K562 (cell line): Measurements from ENCODE around the gene C1QTNF8. TPM values are rescaled to one million over a fixed set of nuclear protein-coding genes. Genes with fewer than 3 reads are reported as not detected.

Experiments used
- ATAC-seq: fragments of 200-7000 bp; cut with Tn5 transposase; 3 replicates; pipeline ENCODE4 v1.9.1; 2020; ENCODE audit warnings: moderate library complexity
- BruUV-seq: library from RNA; stranded (reverse); fragments of 400-500 nt; replicated peaks from 2 replicates; lab custom pipeline; 2021; lab: Mats Ljungman, UMichigan
- CTCF ChIA-PET: fragments of 300-600 bp; formaldehyde crosslinking; extraction: SDS; loops from one replicate; lab custom pipeline; 2021; ENCODE audit warnings: low intra/inter-chr PET ratio; lab: Yijun Ruan, JAX
- POLR2A ChIA-PET: fragments of 300-600, 350-650 bp; sonication (Branson Sonifier 250); formaldehyde crosslinking; extraction: SDS; loops from one replicate; lab custom pipeline; 2021; ENCODE audit warnings: antibody characterized with exemption, inconsistent platforms; lab: Yijun Ruan, JAX
- DNase-seq, 4 experiments: peaks; one replicate each; pipeline versions ENCODE4 v3.0.0 to v3.0.0-alpha.2; 2011 to 2018; ENCODE audit warnings: low spot score in 3 of 4, mixed read lengths in 3 of 4; ENCODE audit errors: extremely low read depth in 1 of 4
- FAIRE-seq: peaks from 2 replicates; lab custom pipeline; 2011; peaks lifted over from hg19 to GRCh38; lab: Jason Lieb, UNC
- H2AFZ ChIP-seq: 2 replicates; pipeline ENCODE4 v1.6.0; 2011; ENCODE audit warnings: low read depth, low read length, control low read depth, inconsistent platforms
- H3K27ac ChIP-seq: fragments of 200-600 bp; 3 replicates; pipeline ENCODE4 v1.8.0; 2011; ENCODE audit warnings: low read depth, mild to moderate bottlenecking, control low read depth, inconsistent platforms, low read length, moderate library complexity, mixed read lengths; ENCODE audit errors: extremely low read depth
- H3K27me3 ChIP-seq, 2 experiments: fragments of 300-600 bp in 1 of 2; 2 replicates in 1 of 2; 3 replicates in 1 of 2; pipeline versions ENCODE4 v1.6.0 to v1.8.0; 2011; ENCODE audit warnings: inconsistent platforms in 2 of 2, low read length in 2 of 2, mild to moderate bottlenecking in 1 of 2, mixed read lengths in 1 of 2, moderate library complexity in 1 of 2; ENCODE audit not compliant: control insufficient read depth in 2 of 2, insufficient read depth in 2 of 2
- H3K36me3 ChIP-seq: fragments of 300-600 bp; 3 replicates; pipeline ENCODE4 v1.8.0; 2011; ENCODE audit warnings: mild to moderate bottlenecking, low read length, inconsistent platforms; ENCODE audit not compliant: control insufficient read depth, insufficient read depth
- H3K4me1 ChIP-seq, 2 experiments: fragments of 200-600 bp in 1 of 2; replicated peaks in 1 of 2; 2 replicates in 1 of 2; 3 replicates in 1 of 2; pipeline versions ENCODE4 v1.5.1 to v1.8.0; 2011; ENCODE audit warnings: inconsistent platforms in 2 of 2, low read length in 2 of 2, mild to moderate bottlenecking in 1 of 2, mixed read lengths in 1 of 2, moderate library complexity in 1 of 2; ENCODE audit not compliant: control insufficient read depth in 2 of 2, insufficient read depth in 2 of 2
- H3K4me2 ChIP-seq: 2 replicates; pipeline ENCODE4 v1.6.1; 2011; ENCODE audit warnings: low read length, control low read depth, inconsistent platforms, mixed read lengths; ENCODE audit not compliant: insufficient read depth
- H3K4me3 ChIP-seq: fragments of 200-600 bp; sonication (generic), shearing (Covaris generic); 2 replicates; pipeline ENCODE4 v1.5.1; 2016; ENCODE audit warnings: control low read depth, inconsistent platforms
- H3K79me2 ChIP-seq: fragments of 200-600 bp; 3 replicates; pipeline ENCODE4 v1.8.0; 2011; ENCODE audit warnings: low read length, inconsistent platforms; ENCODE audit not compliant: control insufficient read depth, insufficient read depth
- H3K9ac ChIP-seq, 2 experiments: 2 replicates each; pipeline versions ENCODE4 v1.6.0 to v1.6.1; 2011; ENCODE audit warnings: low read depth in 2 of 2, low read length in 2 of 2, control low read depth in 1 of 2, inconsistent platforms in 1 of 2, mild to moderate bottlenecking in 1 of 2, mixed read lengths in 1 of 2; ENCODE audit not compliant: insufficient read depth in 1 of 2
- H3K9me1 ChIP-seq: one replicate; pipeline ENCODE4 v1.6.0; 2011; ENCODE audit warnings: inconsistent platforms, mild to moderate bottlenecking, low read length, moderate library complexity; ENCODE audit not compliant: control insufficient read depth, insufficient read depth
- H3K9me3 ChIP-seq: replicated peaks from 2 replicates; pipeline ENCODE4 v1.5.1; 2011; ENCODE audit warnings: low read depth, low read length, inconsistent platforms; ENCODE audit not compliant: control insufficient read depth, insufficient read depth
- H4K20me1 ChIP-seq: replicated peaks from 2 replicates; pipeline ENCODE4 v1.6.1; 2011; ENCODE audit warnings: low read length, inconsistent platforms, mixed read lengths; ENCODE audit not compliant: control insufficient read depth, insufficient read depth
- ARNT ChIP-seq, 2 experiments: fragments of 450-650 bp; IDR thresholded peaks; 2 replicates each; pipeline ENCODE4 v1.6.1; 2016; ENCODE audit warnings: mild to moderate bottlenecking in 1 of 2
- CSDE1 ChIP-seq, 2 experiments: fragments of 450-650 bp; IDR thresholded peaks; 2 replicates each; pipeline ENCODE4 v1.6.1; 2016; ENCODE audit warnings: mild to moderate bottlenecking in 1 of 2
- ETV5 ChIP-seq: sonication (generic); formaldehyde crosslinking; IDR thresholded peaks from 2 replicates; pipeline ENCODE4 v1.4.0; 2020; ENCODE audit warnings: low read depth, mild to moderate bottlenecking, missing genetic modification reagents
- FOXA3 ChIP-seq, 2 experiments: fragments of 450-650 bp in 1 of 2; sonication (generic) in 1 of 2; formaldehyde crosslinking; IDR thresholded peaks in 1 of 2; conservative IDR thresholded peaks in 1 of 2; 2 replicates each; pipeline versions ENCODE4 v1.4.0 to v1.8.0; 2020 to 2022; ENCODE audit warnings: mild to moderate bottlenecking in 2 of 2, missing genetic modification reagents in 1 of 2
- HLTF ChIP-seq: fragments of 450-650 bp; IDR thresholded peaks from 2 replicates; pipeline ENCODE4 v1.6.1; 2016
- IRF2 ChIP-seq: sonication (generic); formaldehyde crosslinking; IDR thresholded peaks from 2 replicates; pipeline ENCODE4 v1.8.1; 2022; ENCODE audit warnings: mild to moderate bottlenecking, missing genetic modification reagents
- WGBS: fragments of 100-300 bp; shearing (Covaris generic); methylation state at CpG from one replicate; pipeline ENCODE4 v1.1.6; 2016; ENCODE audit warnings: low coverage, mixed read lengths; ENCODE audit not compliant: insufficient coverage; ENCODE audit errors: missing lambda C conversion rate; 5-methylcytosine and 5-hydroxymethylcytosine counted together
- in situ Hi-C: fragments of 300-500 bp; cut with MboI; formaldehyde crosslinking; loops from 4 replicates; pipeline ENCODE4 v1.15.0; 2018; ENCODE audit warnings: inconsistent platforms, mixed read lengths
- intact Hi-C: fragments of 100-400 bp; cut with micrococcal nuclease; formaldehyde crosslinking; loops from 2 replicates; pipeline ENCODE4 v1.14.2; 2022
- polyA plus RNA-seq, 8 experiments: library from polyadenylated mRNA; depleted of rRNA in 4 of 8; stranded (reverse) in 5 of 8; unstranded in 3 of 8; fragments of >200 nt; fragmentation: Nextera tagmentation in 2 of 8; fragmentation: Illumina TruSeq in 1 of 8; extraction: Ambion mirVana in 2 of 8; extraction: Trizol in 1 of 8; gene quantifications; 2 replicates each; pipeline versions ENCODE4 v1.2.1 to v1.2.3, GENCODE V29; 2011 to 2014; ENCODE audit warnings: inconsistent platforms in 1 of 8, missing spikeins in 1 of 8
- total RNA-seq, 7 experiments: library from RNA; depleted of rRNA in 6 of 7; stranded (reverse); fragments of >200 nt in 6 of 7; fragmentation: Illumina TruSeq in 2 of 7; extraction: Trizol in 2 of 7; gene quantifications; 2 replicates each; pipeline versions ENCODE4 v1.2.1 to v1.2.3, GENCODE V29; 2011 to 2021; ENCODE audit warnings: low replicate concordance in 1 of 7
- TF ChIP-seq, protein P1 (sequence below): fragments of 450-650 bp; formaldehyde crosslinking; IDR thresholded peaks from 2 replicates; pipeline ENCODE4 v1.4.0; 2020; ENCODE audit warnings: mild to moderate bottlenecking
- TF ChIP-seq, protein P2 (sequence below): sonication (generic); formaldehyde crosslinking; IDR thresholded peaks from 2 replicates; pipeline ENCODE4 v1.8.0; 2023; ENCODE audit warnings: missing genetic modification reagents, mild to moderate bottlenecking, borderline replicate concordance
- TF ChIP-seq, protein P3 (sequence below): fragments of 250-450 bp; sonication (Bioruptor Pico); IDR thresholded peaks from 2 replicates; pipeline ENCODE4 v1.5.0; 2021

The C1QTNF8 gene
- total and polyA plus RNA-seq, 9 of the 15 experiments (the other 6 are each of a cell fraction or from before 2014, with no cell fraction given), result not detected

DNA sequence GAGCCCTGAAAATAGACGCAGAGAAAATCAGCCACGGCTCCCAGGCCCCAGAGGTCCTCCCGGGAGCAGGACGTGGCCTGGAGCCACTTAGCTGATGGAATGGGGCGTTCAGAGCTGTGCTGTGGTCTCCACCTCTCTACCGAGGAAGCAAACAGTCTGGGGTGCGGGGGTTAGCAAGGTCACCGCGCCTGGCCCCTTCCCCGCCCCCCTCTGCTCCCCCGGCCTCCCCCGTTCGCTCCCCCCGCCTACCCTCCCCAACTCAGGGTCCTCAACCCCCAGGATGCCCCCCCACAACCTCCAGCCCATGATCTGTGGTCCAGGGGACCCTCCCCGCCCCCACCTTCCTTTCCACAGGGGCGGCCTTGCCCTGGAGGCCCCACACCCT is 20.6 kb upstream of the C1QTNF8 start:
- POLR2A ChIA-PET, result interaction anchor here (0.6 kb wide), 1 partner anchor 27 kb away, joined by 3 read pairs; no protein-coding TSS in a partner anchor
- no peaks in the 10 kb centered on the region for H3K9me3 ChIP-seq
- in situ Hi-C loops, result no loop called here
- no peak overlapping the region for H3K27ac ChIP-seq
- H4K20me1 ChIP-seq, result peaks cover 11% of the 10 kb centered on the region
- H3K4me1 ChIP-seq, result peaks cover 0 to 69% of the 10 kb centered on the region in 2 experiments; a peak in 2 of 5 replicates
- DNase-seq (no peak), ATAC-seq (no peak), FAIRE-seq (no peak)
- H3K36me3 ChIP-seq, result no peaks in the 10 kb centered on the region
- no peak overlapping the region for H3K4me2 ChIP-seq
- H3K27me3 ChIP-seq, result peaks cover 17 to 63% of the 10 kb centered on the region in 2 experiments; a peak in 3 of 5 replicates
- 4% methylated on average over 7 of the region's 16 CpGs for WGBS
- no peaks in the 10 kb centered on the region for H3K79me2 ChIP-seq
- BruUV-seq, result no TSS peak
- CTCF ChIA-PET, result no interaction called here
- no peak overlapping the region for H2AFZ ChIP-seq
- TF ChIP-seq CSDE1 (IDR thresholded peaks at IDR 0.05) (no peak), ETV5 (CRISPR knock-in tag) (no peak), FOXA3 (CRISPR knock-in tag; conservative IDR thresholded peaks at IDR 0.05 in 1 of 2, IDR thresholded peaks at IDR 0.05 in 1 of 2) (no peak), ARNT (IDR thresholded peaks at IDR 0.05) (no peak), HLTF (no peak), IRF2 (CRISPR knock-in tag) (no peak)
- TF ChIP-seq, protein P1, sequence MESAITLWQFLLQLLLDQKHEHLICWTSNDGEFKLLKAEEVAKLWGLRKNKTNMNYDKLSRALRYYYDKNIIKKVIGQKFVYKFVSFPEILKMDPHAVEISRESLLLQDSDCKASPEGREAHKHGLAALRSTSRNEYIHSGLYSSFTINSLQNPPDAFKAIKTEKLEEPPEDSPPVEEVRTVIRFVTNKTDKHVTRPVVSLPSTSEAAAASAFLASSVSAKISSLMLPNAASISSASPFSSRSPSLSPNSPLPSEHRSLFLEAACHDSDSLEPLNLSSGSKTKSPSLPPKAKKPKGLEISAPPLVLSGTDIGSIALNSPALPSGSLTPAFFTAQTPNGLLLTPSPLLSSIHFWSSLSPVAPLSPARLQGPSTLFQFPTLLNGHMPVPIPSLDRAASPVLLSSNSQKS (CRISPR knock-in tag), result no peak
- TF ChIP-seq, protein P2, sequence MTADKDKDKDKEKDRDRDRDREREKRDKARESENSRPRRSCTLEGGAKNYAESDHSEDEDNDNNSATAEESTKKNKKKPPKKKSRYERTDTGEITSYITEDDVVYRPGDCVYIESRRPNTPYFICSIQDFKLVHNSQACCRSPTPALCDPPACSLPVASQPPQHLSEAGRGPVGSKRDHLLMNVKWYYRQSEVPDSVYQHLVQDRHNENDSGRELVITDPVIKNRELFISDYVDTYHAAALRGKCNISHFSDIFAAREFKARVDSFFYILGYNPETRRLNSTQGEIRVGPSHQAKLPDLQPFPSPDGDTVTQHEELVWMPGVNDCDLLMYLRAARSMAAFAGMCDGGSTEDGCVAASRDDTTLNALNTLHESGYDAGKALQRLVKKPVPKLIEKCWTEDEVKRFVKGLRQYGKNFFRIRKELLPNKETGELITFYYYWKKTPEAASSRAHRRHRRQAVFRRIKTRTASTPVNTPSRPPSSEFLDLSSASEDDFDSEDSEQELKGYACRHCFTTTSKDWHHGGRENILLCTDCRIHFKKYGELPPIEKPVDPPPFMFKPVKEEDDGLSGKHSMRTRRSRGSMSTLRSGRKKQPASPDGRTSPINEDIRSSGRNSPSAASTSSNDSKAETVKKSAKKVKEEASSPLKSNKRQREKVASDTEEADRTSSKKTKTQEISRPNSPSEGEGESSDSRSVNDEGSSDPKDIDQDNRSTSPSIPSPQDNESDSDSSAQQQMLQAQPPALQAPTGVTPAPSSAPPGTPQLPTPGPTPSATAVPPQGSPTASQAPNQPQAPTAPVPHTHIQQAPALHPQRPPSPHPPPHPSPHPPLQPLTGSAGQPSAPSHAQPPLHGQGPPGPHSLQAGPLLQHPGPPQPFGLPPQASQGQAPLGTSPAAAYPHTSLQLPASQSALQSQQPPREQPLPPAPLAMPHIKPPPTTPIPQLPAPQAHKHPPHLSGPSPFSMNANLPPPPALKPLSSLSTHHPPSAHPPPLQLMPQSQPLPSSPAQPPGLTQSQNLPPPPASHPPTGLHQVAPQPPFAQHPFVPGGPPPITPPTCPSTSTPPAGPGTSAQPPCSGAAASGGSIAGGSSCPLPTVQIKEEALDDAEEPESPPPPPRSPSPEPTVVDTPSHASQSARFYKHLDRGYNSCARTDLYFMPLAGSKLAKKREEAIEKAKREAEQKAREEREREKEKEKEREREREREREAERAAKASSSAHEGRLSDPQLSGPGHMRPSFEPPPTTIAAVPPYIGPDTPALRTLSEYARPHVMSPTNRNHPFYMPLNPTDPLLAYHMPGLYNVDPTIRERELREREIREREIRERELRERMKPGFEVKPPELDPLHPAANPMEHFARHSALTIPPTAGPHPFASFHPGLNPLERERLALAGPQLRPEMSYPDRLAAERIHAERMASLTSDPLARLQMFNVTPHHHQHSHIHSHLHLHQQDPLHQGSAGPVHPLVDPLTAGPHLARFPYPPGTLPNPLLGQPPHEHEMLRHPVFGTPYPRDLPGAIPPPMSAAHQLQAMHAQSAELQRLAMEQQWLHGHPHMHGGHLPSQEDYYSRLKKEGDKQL (CRISPR knock-in tag), result no peak
- TF ChIP-seq, protein P3, sequence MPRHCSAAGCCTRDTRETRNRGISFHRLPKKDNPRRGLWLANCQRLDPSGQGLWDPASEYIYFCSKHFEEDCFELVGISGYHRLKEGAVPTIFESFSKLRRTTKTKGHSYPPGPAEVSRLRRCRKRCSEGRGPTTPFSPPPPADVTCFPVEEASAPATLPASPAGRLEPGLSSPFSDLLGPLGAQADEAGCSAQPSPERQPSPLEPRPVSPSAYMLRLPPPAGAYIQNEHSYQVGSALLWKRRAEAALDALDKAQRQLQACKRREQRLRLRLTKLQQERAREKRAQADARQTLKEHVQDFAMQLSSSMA (CRISPR knock-in tag), result no peak
- TF ChIP-seq, all 486 proteins: peak for 0
- no peak overlapping the region for H3K9ac ChIP-seq
- no peaks in the 10 kb centered on the region for H3K9me1 ChIP-seq
- intact Hi-C loops, result no loop called here
- no peak overlapping the region for H3K4me3 ChIP-seq
